GM19397 (cell line): ENCODE results near the gene MOCS3.

Experiments used
- ATAC-seq: cut with Tn5 transposase; IDR thresholded peaks from one replicate; pipeline ENCODE4 v1.9.1; 2021; ENCODE audit warnings: mild to moderate bottlenecking, moderate library complexity; ENCODE audit not compliant: unreplicated experiment

MOCS3 gene

DNA sequence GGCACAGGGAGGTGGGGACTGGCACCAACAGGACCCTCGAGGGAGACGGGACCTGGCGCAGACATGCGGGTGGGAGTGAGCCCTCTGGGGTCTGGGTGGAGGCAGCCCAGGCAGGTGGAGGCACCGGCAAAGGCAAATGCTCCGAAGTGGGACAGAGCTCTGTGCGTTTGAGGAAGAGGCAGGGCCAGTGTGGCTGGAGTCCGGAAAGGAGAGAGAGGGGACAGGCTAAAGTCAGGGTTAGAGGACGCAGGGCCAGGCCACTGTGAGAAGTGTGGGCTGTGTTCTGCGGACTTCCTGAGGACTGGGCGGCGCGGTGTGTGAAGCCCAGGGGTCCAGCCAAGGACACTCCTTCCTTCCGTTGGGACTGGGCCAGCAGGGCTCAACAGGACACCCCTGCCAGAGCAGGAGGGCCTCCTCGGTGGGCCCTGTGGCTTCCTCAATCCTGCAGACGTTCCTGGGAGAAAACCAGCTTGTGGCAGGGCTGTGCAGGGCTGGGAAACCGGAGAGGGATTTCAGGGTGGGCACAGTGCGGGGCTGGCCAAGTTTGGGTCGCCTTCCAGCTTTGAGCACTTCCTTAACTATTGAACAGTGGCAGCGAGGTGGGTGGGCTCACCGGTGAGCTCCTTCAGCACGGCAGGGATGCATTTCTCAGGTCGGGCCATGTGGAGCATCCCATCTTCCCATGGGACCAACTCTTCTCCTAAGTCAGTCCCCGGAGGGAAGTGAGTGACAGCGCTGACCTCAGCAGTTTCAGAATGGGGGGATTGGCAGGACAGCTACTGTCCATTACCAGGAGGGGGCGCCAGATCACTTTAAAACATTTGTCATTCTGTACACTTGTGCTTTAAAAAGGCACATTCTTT, 22.5 kb downstream of the MOCS3 start:
- no peak for ATAC-seq

DNA sequence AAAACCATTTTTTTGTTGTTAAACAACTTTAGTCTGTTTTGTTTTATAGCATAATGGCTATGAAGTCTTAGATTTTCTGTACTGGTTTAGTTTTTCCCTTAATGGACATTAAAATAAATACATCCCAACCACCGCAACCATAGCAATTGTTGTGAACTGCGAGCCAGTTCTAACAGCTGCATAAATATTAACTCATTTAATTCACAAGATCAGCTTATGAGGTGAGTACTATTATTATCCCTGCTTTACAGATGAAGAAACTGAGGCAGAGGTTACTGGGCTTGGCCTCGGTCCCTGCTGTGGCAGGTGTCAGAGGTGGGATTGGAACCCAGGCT, 23.1 kb downstream of the MOCS3 start:
- ATAC-seq, result no peak

DNA sequence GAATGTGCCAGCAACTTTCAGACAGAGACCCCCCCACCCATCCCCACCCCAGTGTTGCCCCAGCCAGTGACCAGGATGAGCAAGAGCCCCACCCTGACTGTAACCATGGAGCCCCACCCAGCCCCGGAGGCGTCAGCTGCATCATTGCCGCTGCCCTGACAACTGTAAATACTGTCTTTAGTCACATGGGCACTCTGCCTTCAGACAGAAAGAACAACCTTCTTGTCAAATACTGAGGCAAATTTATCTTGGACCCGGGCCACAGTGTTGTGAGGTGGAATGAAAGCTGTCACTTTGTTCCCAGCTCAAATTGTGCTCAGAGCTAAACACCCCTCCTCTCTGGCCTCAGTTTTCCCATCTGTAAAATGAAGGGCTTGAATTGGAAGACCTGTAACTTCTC, 23.7 kb downstream of the MOCS3 start:
- no peak for ATAC-seq

DNA sequence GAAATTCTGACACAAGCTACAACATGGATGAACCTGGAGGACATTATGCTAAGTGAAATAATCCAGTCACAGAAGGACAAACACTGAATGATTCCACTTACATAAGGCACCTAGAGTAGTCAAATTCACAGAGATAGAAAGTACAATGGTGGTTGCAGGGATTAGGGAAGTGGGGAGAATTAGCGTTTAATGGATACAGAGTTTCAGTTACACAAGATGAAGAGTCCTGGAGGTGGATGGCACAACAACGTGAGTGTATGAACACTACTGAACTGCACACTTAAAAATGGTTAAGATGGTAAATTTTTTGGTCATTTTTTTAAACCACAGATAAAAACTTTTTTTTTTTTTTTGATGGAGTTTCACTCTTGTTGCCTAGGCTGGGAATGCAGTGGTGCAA, 24.7 kb downstream of the MOCS3 start:
- no peak for ATAC-seq

DNA sequence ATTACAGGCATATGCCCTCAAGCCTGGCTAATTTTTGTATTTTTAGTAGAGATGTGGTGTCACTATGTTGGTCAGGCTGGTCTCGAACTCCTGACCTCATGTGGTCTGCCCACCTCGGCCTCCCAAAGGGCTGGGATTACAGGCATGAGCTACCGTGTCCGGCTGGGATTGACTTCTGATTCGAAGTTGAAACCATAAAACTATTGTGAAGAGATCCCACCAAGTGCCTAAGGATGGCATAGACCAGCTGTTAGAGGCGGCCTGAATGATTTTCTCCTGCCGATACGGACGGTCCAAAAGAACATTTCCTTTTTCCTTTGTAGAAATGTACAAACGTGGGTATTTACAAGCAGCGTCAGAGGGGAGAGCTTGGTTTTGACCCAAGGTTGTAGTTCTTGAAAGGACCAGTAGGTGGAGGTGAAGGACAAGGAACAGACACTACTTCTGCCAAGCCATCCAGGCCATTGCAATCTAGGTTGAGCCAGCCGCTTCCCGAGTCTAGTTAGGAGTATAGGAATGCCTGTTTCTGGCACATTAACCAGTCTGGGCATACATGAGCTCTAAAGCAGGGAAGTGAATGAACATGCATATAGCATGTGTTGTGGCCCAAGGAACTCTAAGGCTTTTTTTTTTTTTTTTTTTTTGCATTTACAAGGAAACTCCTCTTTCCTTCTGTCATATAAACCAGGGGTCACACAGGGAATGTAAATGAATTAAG, 29.0 kb downstream of the MOCS3 start:
- ATAC-seq, result no peak

DNA sequence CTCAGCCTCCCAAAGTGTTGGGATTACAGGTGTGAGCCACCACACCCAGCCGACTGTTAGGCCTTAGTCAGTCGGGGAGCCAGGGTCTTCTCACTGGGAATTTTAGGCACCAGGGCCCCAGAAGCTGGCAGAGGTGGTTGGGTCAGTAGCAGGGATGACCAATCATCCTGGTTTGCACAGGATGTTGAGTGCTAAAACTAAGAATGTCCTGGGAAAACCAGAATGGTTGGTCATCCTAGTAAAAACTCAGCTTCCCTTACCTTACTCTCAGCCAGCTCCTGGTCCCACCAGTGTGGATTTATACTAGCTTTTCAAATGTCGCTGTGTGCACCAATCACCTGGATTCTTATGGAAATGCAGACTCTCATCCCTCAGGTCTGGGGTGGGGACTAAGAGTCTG, 32.5 kb downstream of the MOCS3 start:
- no peak for ATAC-seq

DNA sequence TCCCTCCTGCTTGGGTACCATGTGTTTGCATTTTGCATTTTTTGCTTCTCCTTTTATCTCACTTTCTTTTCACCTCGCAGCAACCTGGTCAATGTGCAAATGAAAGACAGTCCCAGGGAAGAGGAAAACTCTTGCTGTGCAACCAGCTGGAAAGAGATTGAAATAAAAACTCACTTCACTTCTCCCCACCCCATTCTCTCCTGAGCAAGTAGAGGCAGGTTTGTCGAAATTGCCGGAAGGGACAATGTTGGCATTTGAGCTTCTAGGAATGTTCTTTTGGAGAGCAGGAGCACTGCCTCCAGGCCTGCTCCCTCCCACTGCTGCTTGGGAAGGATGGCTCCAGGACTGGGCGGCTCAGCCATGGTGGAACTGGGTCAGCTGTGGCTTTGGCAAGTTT, 33.7 kb downstream of the MOCS3 start:
- ATAC-seq, result no peak

DNA sequence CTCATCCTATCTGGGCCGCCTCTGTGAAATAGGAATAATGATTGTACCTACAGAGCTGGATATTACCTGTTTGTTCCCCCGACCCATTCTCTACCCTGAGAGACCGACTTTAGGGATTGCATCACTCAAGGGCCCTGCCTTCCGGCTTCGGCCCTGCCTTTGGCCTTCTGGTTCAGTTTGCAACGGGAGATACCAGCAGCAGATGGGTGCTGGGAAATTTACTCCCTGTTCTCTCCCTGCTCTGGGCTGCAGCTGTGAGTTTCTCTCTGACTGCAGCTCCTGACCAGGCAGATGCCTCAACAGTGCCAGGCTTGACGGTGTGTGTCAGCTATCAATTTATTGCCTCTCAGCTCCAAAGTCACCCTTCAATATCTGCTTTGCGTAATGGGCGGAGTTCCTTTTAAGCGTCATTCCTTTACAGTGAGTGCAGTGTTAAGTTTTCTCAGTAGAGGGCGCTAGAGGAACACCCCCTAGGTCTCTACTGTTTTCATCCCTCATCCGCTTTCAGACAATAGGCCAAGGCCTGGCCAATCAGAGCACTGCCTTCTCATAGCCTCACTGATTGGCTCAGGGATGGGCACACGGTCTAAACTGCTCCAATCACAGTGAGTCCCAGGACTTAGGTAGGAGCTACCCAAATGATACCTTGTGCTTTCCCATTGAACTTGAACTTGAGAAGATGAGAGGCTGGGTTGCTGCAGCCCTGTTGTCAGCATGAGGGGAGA, 34.3 kb downstream of the MOCS3 start:
- ATAC-seq, result no peak

DNA sequence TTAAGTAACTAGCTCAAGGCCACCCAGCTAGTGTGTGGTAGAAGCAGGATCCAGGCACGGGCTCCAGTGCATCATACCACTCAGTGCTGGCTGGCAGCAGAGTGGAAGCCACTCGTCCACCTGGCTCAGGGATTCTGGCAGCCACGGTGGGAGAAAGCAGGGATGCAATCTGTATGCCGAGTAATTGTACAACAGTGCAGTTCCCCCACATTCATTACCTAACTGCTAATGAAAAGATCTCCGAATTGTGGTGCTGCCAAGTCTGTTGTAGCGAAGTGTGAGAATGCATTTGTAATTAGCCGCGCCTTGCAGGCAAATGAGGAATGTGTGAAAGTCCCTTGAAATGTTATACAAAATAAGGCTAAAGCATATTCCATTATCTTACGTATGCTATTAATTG, 35.3 kb downstream of the MOCS3 start:
- no peak for ATAC-seq

DNA sequence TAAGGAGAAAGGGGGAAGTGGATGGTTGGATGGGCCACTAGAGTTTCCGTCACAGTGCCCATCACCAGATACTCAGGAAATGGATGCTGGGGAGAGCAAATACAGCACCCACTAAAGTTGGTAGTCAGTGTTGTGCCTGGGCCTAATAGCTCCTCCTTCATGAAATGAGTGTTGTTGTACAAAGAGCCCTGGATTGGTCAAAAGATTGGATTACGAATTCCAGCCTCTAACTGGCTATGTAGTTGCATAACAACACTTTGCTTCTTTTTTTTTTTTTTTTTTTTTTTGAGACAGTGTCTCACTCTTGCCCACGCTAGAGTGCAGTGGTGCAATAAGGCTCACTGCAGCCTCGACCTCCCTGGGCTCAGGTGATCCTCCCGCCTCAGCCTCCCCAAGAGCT, 36.9 kb downstream of the MOCS3 start:
- no peak for ATAC-seq

DNA sequence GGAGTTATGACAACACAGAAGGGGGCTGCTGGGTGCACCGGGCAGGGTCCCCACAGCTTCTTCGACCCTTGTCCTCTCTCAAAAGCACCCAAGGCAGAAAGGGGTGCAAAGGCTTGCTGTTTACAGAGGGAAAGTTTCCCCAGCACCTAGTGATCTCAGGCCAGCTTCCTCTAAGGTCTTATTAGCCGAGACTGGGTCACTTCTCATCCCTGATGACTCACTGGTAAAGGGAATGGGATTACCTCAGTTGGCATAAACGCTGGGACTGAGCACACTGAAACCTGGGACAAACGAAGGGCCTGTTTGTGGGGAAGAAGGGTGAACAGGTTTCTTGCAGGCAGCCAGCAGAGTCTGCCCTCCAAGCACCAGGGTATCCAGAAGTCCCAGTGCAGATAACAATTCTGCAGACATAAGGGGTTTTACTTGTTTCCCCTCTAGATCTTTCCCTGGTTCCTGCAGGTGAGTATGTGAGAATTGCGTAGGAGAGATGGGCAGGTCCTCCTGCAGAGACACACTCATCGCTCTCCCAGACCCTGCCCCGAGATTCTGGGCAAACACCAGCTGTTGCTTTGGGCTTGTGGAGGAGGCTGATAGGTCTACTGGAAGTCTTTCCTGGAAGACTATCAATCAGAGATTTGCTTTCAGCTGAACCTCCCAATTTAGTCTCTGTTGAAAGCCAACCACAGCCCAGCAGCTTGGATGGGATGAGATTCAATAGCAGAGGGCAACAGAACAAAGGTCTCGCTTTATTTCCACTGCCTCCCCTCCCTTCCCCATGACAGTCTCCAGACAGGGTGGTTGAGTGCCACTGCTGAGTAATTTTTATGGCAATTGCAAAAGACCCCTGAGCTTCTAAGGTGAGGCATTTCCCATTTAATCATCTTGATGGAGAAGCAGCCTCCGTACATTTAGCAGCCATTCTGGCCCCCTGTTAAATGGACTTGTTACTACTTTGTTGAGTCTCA, 38.6 kb downstream of the MOCS3 start:
- no peak for ATAC-seq

DNA sequence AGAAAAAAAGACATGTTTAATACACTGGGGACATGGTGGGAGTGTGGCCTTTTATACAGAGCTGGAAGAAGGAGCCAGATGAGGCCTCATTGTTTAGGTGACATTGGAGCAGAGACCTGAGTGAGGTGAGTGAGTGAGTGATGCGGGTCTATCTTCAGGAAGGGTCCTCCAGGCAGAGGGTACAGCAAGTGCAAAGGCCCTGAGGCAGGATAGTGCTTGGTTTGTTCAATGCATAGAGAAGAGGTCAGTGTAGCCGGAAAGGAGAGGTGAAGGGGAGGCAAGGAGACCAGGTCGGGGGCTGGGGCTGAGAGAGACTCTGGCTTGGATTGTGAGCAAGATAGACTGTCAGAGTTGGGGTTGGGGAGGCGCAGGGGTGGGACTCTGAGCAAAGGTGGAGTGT, 40.7 kb downstream of the MOCS3 start:
- no peak for ATAC-seq

DNA sequence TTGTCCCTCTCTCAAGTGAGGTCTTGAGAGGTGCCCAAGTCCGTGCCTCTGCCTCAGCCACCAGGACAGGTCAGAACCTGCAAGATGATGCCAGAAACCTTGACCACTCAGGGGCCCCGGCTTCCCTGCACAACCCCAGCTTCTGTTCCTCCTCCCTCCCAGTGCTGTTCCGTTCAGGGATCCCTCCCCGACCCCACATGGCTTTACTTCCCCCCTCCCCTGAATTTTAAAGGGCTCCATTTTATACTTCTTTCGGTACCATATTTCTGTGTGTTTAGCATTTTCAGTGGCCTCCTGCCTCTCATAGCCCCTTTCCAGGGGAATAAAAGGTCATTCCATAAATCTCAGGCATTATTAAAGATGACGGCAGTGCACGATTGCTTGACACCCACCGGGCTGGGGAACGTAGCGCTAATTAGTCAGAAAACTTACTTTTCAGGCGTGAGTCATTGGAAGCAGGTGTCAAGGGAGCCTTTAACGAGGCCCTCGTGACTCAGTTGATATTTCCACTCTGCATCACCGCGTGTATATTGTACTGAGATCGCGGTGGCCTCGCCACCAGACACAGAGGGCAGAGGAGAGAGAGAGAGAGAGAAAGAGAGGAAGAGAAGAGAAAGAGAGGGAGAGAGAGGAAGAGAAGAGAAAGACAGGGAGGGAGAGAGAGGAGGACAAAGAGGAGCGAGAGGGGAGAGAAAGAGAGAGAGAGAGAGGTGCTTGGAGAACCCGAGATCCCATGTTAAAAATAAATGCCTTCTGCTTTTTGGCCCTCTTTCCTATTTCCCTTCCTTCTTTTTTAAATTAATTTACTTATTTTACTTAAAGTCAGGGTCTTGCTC, 43.0 kb downstream of the MOCS3 start:
- no peak for ATAC-seq

DNA sequence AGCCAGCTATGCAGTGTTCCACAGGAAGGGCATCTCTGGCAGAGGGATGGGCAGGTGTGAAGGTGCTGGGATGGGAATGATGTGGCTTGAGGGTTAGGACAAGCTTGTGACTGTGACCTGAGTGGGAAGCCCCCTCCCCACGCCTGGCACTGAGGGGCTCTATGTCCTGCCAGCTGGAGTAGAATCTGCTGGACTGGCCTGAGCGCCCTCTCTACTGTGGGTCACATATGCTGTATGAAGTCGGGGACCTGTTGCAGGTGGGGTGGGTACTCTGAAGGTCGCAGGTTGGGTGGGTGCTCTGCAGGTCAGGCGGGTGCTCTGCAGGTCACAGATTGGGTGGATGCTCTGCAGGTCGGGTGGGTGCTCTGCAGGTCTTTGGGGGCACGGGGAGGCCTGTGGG, 44.0 kb downstream of the MOCS3 start:
- no peak for ATAC-seq

DNA sequence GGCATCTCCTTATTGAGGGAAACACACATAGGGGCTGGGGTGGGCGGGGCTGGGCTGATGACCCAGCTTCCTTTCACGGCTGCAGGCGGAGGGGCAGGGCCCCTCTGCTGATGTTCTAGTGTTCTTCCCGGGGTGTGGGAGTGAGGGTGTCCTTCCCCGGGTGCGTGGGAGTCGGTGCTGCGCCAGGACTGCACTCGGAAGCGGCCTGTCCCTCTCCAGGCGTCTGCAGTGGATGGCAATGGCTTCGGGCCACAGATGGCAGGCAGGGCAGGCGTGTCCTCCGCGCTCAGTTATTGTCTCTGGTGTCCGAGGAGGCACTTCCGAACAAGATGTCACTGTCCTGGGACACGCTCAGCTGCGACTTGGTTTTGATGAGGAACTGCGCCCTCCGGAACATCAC, 45.1 kb downstream of the MOCS3 start:
- no peak for ATAC-seq

DNA sequence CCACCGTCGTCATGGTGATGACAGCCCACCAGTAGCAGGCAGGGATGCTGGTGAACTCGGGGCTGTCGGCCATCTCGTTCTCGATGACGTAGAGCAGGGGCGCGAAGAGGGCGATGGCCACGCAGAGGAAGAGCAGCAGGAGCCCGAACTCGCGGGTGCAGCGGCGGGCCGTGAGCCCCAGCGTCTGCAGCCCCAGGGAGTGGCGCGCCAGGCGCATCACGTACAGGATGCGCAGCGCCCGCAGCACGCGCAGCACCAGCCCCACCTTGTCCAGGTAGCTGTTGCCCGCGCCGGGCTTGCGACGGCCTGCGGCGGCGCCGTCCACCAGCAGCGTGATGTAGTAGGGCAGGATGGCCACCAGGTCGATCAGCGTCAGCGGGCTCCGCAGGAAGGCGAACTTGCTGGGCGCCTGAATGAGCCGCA, 45.7 kb downstream of the MOCS3 start:
- ATAC-seq, result no peak

DNA sequence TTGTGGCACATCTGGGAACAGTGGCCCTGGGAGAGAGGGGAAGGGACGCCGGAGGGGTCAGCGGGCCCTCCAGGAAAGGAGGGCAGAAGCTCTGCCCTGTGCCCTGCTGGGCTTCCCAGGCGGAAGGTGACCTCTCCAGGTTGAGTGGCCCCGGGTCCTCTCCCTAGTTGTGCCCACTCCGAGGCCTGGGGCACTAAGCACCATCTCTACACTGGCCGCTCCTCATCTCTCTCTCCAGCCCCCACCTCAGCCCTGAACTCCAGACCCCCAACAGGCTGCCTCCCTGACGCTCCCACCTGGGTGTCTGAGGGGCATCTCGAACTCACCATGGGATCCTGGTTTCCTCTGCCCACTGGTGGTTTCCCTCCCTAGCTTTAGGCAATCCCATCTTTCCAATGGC, 46.2 kb downstream of the MOCS3 start:
- no peak for ATAC-seq

DNA sequence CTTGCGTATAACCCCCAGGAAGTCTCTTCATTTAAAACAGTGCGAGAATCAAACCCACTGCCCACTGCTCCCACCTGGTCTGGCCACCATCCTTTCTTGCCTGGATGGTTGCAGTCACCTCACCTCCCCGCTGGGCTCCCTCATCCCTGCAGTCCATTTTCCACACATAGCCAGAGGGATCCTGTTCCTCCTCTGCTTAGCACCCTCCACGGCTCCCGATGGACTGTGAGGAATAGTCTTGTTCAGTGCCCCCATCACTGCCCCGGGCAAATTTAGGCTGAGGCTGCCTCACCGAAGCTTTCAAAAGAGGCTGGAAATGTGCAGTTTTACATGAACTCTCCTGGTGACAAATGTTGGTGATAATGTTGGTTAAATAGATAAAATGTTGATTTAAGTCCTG, 46.6 kb downstream of the MOCS3 start:
- ATAC-seq, result no peak

DNA sequence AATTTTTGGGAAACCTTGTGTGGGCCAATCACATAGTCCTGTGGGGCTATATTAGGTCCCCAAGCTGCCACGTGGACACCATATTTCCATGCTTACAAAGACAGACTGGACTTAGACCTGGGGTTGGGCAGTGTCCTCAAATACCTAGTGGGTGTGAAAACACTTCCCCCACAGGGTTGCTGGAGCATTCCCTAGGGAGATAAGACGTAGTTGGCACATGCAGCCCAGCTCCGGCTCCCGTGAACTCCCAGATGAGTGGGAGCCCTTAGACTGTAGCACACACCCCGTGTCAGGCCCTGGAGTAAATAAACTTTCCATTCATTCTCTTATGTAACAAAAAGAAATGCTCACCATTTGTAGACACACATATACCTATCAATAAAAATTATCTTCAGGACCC, 50.1 kb downstream of the MOCS3 start:
- ATAC-seq, result no peak
